IPS-20b (cell line): Measurements from ENCODE around the gene LAMA5.

ENCODE experiments used
- H3K27ac ChIP-seq: one replicate; pipeline ENCODE4 v1.5.1; 2013; ENCODE audit warnings: low read length
- H3K27me3 ChIP-seq: 2 replicates; pipeline ENCODE4 v1.6.1; 2013; ENCODE audit warnings: mild to moderate bottlenecking, low read length, inconsistent platforms; ENCODE audit not compliant: insufficient read depth
- H3K36me3 ChIP-seq: 2 replicates; pipeline ENCODE4 v1.6.1; 2013; ENCODE audit warnings: low read depth, mild to moderate bottlenecking, inconsistent platforms, low read length, moderate library complexity; ENCODE audit not compliant: insufficient read depth
- H3K4me1 ChIP-seq: 2 replicates; pipeline ENCODE4 v1.6.1; 2013; ENCODE audit warnings: mild to moderate bottlenecking, control low read depth, inconsistent platforms, low read length, moderate library complexity; ENCODE audit not compliant: insufficient read depth
- H3K4me3 ChIP-seq: 2 replicates; pipeline ENCODE4 v1.5.1; 2013; ENCODE audit warnings: mild to moderate bottlenecking, low read length, inconsistent platforms
- H3K9ac ChIP-seq: 2 replicates; pipeline ENCODE4 v1.6.1; 2013; ENCODE audit warnings: low read depth, mild to moderate bottlenecking, inconsistent platforms, low read length, moderate library complexity
- H3K9me3 ChIP-seq: 2 replicates; pipeline ENCODE4 v1.6.1; 2013; ENCODE audit warnings: mild to moderate bottlenecking, low read depth, low read length, inconsistent platforms; ENCODE audit not compliant: insufficient read depth

LAMA5 gene

GRCh38 chr20:62316331-62317166 is 50.6 kb downstream of the LAMA5 start:
- Histone ChIP-seq H3K27me3 (no peaks in the 10 kb centered on the region), H3K36me3 (peaks cover 86% of the 10 kb centered on the region), H3K4me3 (no peak overlapping the region), H3K9ac (no peak overlapping the region), H3K9me3 (no peaks in the 10 kb centered on the region), H3K27ac (no peak overlapping the region), H3K4me1 (no peaks in the 10 kb centered on the region)

- H3K27ac ChIP-seq: no peak overlapping the region
- no peaks in the 10 kb centered on the region for H3K9me3 ChIP-seq
- H3K27me3 ChIP-seq: no peaks in the 10 kb centered on the region
- no peak overlapping the region for H3K9ac ChIP-seq
- peaks cover 92% of the 10 kb centered on the region for H3K36me3 ChIP-seq
- H3K4me3 ChIP-seq: no peak overlapping the region
- no peaks in the 10 kb centered on the region for H3K4me1 ChIP-seq
Observed at GRCh38 chr20:62315773-62316172, 51.3 kb downstream of the LAMA5 start.

- Histone ChIP-seq H3K36me3 (peaks cover 92% of the 10 kb centered on the region), H3K9ac (no peak overlapping the region)
Observed at GRCh38 chr20:62314711-62315302, 52.3 kb downstream of the LAMA5 start.

GRCh38 chr20:62314339-62314638 is 52.8 kb downstream of the LAMA5 start:
- Histone ChIP-seq H3K27ac (no peak overlapping the region), H3K27me3 (no peaks in the 10 kb centered on the region), H3K36me3 (peaks cover 89% of the 10 kb centered on the region), H3K4me3 (no peak overlapping the region), H3K9me3 (no peaks in the 10 kb centered on the region), H3K9ac (no peak overlapping the region), H3K4me1 (no peaks in the 10 kb centered on the region)

More at GRCh38 chr20:62314711-62315302, 52.3 kb downstream of the LAMA5 start:
- H3K27ac ChIP-seq: no peak overlapping the region
- H3K27me3 ChIP-seq: no peaks in the 10 kb centered on the region
- H3K4me3 ChIP-seq: no peak overlapping the region
- no peaks in the 10 kb centered on the region for H3K9me3 ChIP-seq
- H3K4me1 ChIP-seq: no peaks in the 10 kb centered on the region

- H3K9ac ChIP-seq: no peak overlapping the region
- H3K4me3 ChIP-seq: no peak overlapping the region
- H3K27ac ChIP-seq: no peak overlapping the region
- H3K36me3 ChIP-seq: peaks cover 89% of the 10 kb centered on the region
- no peaks in the 10 kb centered on the region for H3K27me3 ChIP-seq
- no peaks in the 10 kb centered on the region for H3K9me3 ChIP-seq
- H3K4me1 ChIP-seq: no peaks in the 10 kb centered on the region
Observed at GRCh38 chr20:62313460-62314338, 53.4 kb downstream of the LAMA5 start.

- Histone ChIP-seq H3K9me3 (no peaks in the 10 kb centered on the region), H3K27ac (no peak overlapping the region), H3K4me1 (no peaks in the 10 kb centered on the region), H3K9ac (no peak overlapping the region), H3K4me3 (no peak overlapping the region), H3K36me3 (peaks cover 92% of the 10 kb centered on the region), H3K27me3 (no peaks in the 10 kb centered on the region)
Observed at GRCh38 chr20:62313021-62313420, 54.1 kb downstream of the LAMA5 start.

GRCh38 chr20:62312662-62312977 is 54.5 kb downstream of the LAMA5 start:
- Histone ChIP-seq H3K4me3 (no peak overlapping the region), H3K36me3 (peaks cover 96% of the 10 kb centered on the region), H3K27me3 (no peaks in the 10 kb centered on the region), H3K9ac (no peak overlapping the region), H3K9me3 (no peaks in the 10 kb centered on the region), H3K27ac (no peak overlapping the region), H3K4me1 (no peaks in the 10 kb centered on the region)

GRCh38 chr20:62311832-62312661 is 55.1 kb downstream of the LAMA5 start:
- H3K9me3 ChIP-seq: no peaks in the 10 kb centered on the region
- H3K4me1 ChIP-seq: no peaks in the 10 kb centered on the region
- H3K27me3 ChIP-seq: no peaks in the 10 kb centered on the region
- H3K36me3 ChIP-seq: peaks cover 96% of the 10 kb centered on the region
- no peak overlapping the region for H3K4me3 ChIP-seq
- no peak overlapping the region for H3K27ac ChIP-seq
- no peak overlapping the region for H3K9ac ChIP-seq

GRCh38 chr20:62311150-62311549 is 56.0 kb downstream of the LAMA5 start:
- Histone ChIP-seq H3K9ac (no peak overlapping the region), H3K36me3 (peaks cover 96% of the 10 kb centered on the region), H3K4me1 (no peaks in the 10 kb centered on the region), H3K27ac (no peak overlapping the region), H3K9me3 (no peaks in the 10 kb centered on the region), H3K4me3 (no peak overlapping the region), H3K27me3 (no peaks in the 10 kb centered on the region)

- Histone ChIP-seq H3K27me3 (no peaks in the 10 kb centered on the region), H3K9ac (no peak overlapping the region), H3K27ac (no peak overlapping the region), H3K4me3 (no peak overlapping the region), H3K9me3 (no peaks in the 10 kb centered on the region), H3K36me3 (peaks cover 96% of the 10 kb centered on the region), H3K4me1 (no peaks in the 10 kb centered on the region)
Observed at GRCh38 chr20:62310757-62311121, 56.4 kb downstream of the LAMA5 start.

GRCh38 chr20:62309947-62310756 is 57.0 kb downstream of the LAMA5 start:
- peaks cover 96% of the 10 kb centered on the region for H3K36me3 ChIP-seq

More at GRCh38 chr20:62309947-62310756, 57.0 kb downstream of the LAMA5 start:
- H3K9me3 ChIP-seq: no peaks in the 10 kb centered on the region
- no peak overlapping the region for H3K4me3 ChIP-seq
- H3K9ac ChIP-seq: no peak overlapping the region
- H3K4me1 ChIP-seq: no peaks in the 10 kb centered on the region
- H3K27ac ChIP-seq: no peak overlapping the region
- H3K27me3 ChIP-seq: no peaks in the 10 kb centered on the region
